Measurements from ENCODE around the gene ZNF598. TPM values are rescaled to one million over a fixed set of nuclear protein-coding genes. Genes with fewer than 3 reads are reported as not detected.

ZNF598 gene
- polyA plus RNA-seq: 0.11 and 0.16 TPM in 2 replicates

GRCh38 chr16:2009791-2010510 is at the start of gene ZNF598:
Gene ZNF598 (minus strand): TSS chr16:2009821.

GRCh38 chr16:2047330-2048115 is 37.9 kb upstream of the ZNF598 start, which contains the start of the genes NTHL1 and TSC2:
Gene NTHL1 (minus strand): TSS chr16:2047834. CDS start chr16:2047823, 11 bp downstream.
Gene TSC2 (plus strand): TSS chr16:2047985. CDS start chr16:2048616, 631 bp downstream.

DNA sequence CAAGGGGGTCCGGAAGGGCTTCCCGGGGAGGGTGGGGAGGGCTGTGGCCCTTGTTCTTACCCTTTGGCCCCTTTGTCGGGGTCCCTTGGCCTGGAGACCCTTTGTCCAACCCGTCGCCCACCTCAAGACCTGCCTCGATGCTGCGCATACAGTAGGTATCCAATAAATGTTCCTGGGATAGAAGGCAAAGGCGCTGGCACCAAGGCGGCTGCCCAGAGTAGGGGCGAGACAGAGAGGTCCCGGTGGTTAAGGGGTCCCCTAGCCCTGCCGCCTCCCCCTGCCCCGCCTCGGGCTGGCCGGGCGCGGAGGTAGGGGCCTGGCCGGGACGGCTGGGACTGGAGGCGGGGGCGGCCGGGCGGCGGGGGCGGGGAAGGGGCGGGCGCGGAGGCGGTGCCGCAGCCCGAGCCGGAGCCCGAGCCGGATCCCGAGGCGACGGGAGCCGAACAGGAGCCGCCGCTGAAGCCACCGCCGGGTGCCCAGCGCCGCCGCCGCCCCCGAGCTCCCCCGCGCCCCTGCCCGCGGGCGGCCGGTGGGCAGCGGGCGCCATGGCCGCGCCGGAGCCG is 16.9 kb upstream of the ZNF598 start, which contains the start of gene NHERF2:
Gene NHERF2, plus strand, starts transcription at position 442 of the 563 bp plus-strand sequence. Its CDS starts 104 bp downstream, at position 546.

DNA sequence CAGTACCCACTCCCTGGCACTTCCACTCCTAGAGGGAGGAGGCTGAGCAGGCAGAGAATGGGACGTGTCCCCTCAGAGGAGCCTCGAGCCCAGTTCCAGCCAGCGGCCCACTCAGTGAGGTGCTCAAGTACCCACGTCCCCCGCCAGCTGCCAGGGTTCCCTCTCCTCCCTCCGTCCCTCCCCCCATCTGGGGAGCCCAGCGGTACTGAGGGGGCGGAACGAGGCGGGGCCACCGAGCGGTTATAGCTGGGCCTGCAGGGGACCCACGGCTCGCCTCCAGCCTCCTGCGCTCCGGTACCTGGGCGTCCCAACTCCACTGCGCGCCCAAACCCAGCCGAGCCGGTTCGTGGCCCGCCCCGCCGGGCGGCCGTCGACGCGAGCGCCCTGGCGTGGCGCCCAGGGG is 9.9 kb upstream of the ZNF598 start, which contains the start of gene NPW:
Gene NPW, plus strand, starts transcription at position 268 of the 403 bp plus-strand sequence.

GRCh38 chr16:1989209-1990100 is 20.2 kb downstream of the ZNF598 start, which contains the start of gene SYNGR3:
Gene SYNGR3 (plus strand): TSS chr16:1989970. CDS start chr16:1990103, 133 bp downstream.

DNA sequence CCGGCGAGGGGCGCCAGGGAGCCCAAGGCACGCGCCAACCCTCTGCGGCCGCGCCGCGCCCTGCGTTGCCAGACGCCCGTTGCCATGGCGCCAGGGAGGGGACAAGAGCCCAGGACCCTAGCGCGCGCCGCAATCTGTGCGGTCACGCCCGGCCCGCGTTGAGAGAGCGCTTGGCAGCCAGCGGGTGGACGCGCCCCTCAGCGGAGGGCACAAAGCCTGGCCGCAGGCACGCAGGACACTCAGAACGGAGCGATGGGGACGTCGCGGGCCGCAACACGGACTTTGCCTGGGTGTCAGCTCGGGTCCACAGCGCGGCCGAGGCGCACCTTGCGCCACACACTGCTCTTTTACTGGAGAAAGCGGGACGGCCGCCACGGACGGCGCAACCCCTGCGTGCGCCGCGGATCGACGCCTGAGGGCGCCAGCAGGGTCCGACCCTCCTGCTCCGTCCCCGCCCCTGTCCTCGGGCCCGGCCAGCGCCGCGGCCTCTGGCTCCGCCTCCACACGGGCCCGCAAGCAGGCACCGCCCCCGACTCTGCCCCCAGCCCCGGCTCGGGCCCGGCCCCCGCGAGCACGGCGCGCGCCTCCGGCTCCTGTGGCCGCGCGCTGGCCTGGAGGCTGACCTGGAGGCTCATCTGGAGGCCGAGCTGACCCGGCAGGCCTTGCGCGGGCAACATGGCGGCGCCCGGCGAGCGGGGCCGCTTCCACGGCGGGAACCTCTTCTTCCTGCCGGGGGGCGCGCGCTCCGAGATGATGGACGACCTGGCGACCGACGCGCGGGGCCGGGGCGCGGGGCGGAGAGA is 25.9 kb downstream of the ZNF598 start, which contains the start of gene GFER:
Gene GFER, plus strand, starts transcription at position 650 of the 803 bp plus-strand sequence. Its CDS starts 26 bp downstream, at position 676.

DNA sequence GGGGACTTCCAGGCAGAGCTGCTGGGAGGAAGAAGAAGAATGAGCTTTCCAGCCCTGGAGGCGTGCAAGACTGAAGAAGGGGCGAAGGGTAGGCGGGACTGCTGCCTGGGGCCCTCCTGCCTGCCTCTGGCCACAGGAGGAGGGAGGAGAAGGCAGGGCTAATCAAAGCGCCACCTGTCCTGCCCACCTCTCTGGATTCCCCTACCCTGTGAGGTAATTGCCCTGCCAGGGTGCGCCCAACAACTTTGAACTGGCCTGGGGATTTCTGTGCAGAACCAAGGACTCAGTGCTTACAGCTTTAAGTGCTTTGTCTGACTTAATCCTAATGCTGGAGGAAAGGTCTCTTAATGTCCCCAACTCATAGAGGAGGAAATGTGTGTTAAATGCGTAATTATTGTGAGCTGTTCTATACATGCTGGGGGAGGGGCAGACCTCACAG is 28.2 kb downstream of the ZNF598 start, which contains the start of gene NOXO1:
Gene NOXO1, minus strand, starts transcription at position 72 of the 439 bp plus-strand sequence. CDS start 290 bp downstream, outside the sequence.

DNA sequence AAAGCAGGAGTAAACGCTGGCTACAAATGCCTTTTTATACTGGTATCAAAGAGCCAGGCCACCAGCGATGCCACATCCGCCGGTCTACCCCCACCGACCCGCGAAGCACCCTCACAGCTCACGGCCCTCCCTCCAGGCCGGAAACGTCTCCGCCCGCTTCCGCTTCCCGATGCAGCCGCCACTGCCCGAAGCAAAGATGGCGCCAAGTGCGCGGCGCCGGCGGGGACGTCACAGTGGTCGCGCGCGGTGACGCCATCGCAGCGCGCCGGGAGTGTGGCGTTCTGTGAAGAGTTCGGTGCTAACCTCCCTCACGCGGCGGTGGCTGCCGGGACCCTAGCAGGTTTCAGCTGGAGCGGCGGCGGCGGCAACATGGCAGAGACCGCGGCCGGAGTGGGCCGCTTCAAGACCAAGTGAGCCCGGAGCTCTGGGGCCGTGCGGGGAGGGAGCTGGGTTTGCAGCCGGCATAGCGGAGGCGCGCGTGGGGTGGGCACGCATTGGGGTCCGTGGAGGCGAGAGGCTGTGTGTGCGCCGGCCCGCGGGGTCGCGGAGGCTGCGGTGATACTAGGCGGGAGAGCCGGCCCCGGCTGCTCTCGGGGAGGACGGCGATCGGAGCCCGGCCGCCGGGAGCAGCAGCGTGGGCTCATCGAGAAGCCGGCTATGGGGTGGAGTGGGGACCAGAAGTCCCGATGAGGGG is 37.7 kb downstream of the ZNF598 start, which contains the start of gene TBL3:
Gene TBL3, plus strand, starts transcription at position 258 of the 694 bp plus-strand sequence. Its CDS starts 112 bp downstream, at position 370.

DNA sequence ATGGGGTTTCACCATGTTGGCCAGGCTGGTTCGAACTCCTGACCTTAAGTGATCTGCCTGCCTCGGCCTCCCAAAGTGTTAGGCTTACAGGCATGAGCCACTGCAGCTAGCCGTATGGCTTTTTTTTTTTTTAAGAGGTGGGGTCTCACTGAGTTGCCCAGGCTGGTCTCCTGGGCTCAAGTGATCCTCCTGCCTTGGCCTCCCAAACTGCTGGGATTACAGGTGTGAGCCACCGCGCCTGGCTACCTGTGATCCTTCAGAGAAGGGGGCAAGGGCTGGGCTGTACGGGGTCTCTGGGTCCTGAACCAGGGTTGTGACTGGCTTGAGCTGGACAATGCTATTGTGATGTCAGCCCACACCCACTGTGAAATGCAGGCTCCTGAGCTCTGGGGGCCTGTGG is 43.2 kb downstream of the ZNF598 start, which contains the start of gene RNF151:
Gene RNF151, plus strand, starts transcription at position 397 of the 400 bp plus-strand sequence. CDS start 26 bp downstream, outside the sequence.

DNA sequence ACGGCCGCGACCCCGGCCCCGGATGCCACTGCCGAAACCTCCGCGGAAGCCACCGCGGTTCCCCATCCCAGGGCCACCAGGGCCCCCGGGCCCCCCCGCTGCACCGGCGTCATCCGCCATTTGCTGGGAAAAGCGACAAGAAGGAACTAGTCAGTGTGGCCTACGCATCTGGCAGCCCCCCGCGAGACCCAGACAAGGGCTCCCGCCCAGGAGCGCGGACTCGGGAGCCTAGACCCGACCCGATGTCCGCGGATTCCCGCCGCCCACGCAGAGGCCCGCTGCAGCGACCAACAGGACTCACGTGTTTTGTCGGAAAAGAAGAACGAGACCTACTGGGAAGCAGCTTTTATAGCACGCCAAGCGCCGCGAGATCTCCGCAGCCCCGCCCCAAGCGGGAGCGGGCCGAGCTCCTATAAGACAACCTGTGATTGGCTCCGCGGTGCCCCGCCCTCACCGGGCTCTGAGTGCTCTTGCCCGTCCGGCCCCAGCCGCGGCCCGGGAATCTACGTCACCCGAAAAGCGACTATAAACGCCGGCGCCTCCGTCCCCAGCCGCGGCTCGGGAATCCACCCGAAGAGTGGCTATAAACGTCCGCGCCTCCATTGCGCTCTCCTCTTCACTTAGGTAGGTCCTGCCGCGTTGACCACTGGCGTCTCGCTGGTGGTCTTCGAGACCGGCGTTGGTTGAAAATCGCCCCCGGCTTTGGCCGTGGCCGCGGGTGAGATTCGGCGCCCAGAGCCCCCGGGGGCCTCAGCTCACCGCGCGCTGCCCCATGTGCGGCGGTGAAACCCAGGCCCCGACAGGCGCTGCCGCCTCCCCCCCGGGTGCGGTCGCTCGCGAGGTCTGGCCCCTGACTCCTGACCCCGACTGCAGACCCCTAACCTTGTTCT is 44.9 kb downstream of the ZNF598 start, which contains the start of gene RPS2:
Gene RPS2, minus strand, starts transcription at position 321 of the 890 bp plus-strand sequence. Its CDS starts 201 bp downstream, at position 120.

GRCh38 chr16:1959269-1960039 is 50.2 kb downstream of the ZNF598 start, which contains the start of gene NDUFB10:
Gene NDUFB10 (plus strand): TSS chr16:1959538. CDS start chr16:1959625, 87 bp downstream.

Other genes starting within 250 kb of the ZNF598 start
- 23.9 and 25.4 TPM in 2 replicates for gene NME3, start 238.3 kb downstream of the ZNF598 start, polyA plus RNA-seq
- not detected in 2 replicates for gene EME2, start 237.0 kb downstream of the ZNF598 start, polyA plus RNA-seq
- gene MRPS34, start 236.7 kb downstream of the ZNF598 start, polyA plus RNA-seq: 18.2 and 21.2 TPM in 2 replicates
- 1.1 and 4.5 TPM in 2 replicates for gene SPSB3, start 227.2 kb downstream of the ZNF598 start, polyA plus RNA-seq
- gene NUBP2, start 226.9 kb downstream of the ZNF598 start, polyA plus RNA-seq: 5.2 and 6.6 TPM in 2 replicates
- gene IGFALS, start 216.1 kb downstream of the ZNF598 start, polyA plus RNA-seq: not detected in 2 replicates
- gene HAGH, start 183.0 kb downstream of the ZNF598 start, polyA plus RNA-seq: 42.1 and 49.0 TPM in 2 replicates
- gene FAHD1, start 182.6 kb downstream of the ZNF598 start, polyA plus RNA-seq: 18.6 and 20.8 TPM in 2 replicates
- not detected in 2 replicates for gene MEIOB, start 137.7 kb downstream of the ZNF598 start, polyA plus RNA-seq
- not detected in 2 replicates for gene HS3ST6, start 91.4 kb downstream of the ZNF598 start, polyA plus RNA-seq
- 0.78 and 0.87 TPM in 2 replicates for gene MSRB1, start 66.6 kb downstream of the ZNF598 start, polyA plus RNA-seq
- not detected in 2 replicates for gene RPL3L, start 55.1 kb downstream of the ZNF598 start, polyA plus RNA-seq
- 199 and 231 TPM in 2 replicates for gene NDUFB10, start 50.3 kb downstream of the ZNF598 start, polyA plus RNA-seq
- gene RPS2, start 45.0 kb downstream of the ZNF598 start, polyA plus RNA-seq: 110 and 121 TPM in 2 replicates
- gene RNF151, start 43.0 kb downstream of the ZNF598 start, polyA plus RNA-seq: not detected in 2 replicates
- gene TBL3, start 37.8 kb downstream of the ZNF598 start, polyA plus RNA-seq: 1.8 and 5.1 TPM in 2 replicates
- not detected in 2 replicates for gene NOXO1, start 28.4 kb downstream of the ZNF598 start, polyA plus RNA-seq
- gene GFER, start 25.6 kb downstream of the ZNF598 start, polyA plus RNA-seq: 1.4 and 2.1 TPM in 2 replicates
- gene SYNGR3, start 19.9 kb downstream of the ZNF598 start, polyA plus RNA-seq: 80.6 and 82.4 TPM in 2 replicates
- gene NPW, start 10.0 kb upstream of the ZNF598 start, polyA plus RNA-seq: not detected in 2 replicates
- 1.0 and 1.3 TPM in 2 replicates for gene NHERF2, start 17.1 kb upstream of the ZNF598 start, polyA plus RNA-seq
- 8.1 and 19.5 TPM in 2 replicates for gene NTHL1, start 38.0 kb upstream of the ZNF598 start, polyA plus RNA-seq
- 31.7 and 32.6 TPM in 2 replicates for gene TSC2, start 38.2 kb upstream of the ZNF598 start, polyA plus RNA-seq
- 0.20 and 3.1 TPM in 2 replicates for gene PKD1, start 126.1 kb upstream of the ZNF598 start, polyA plus RNA-seq
- gene RAB26, start 138.8 kb upstream of the ZNF598 start, polyA plus RNA-seq: 15.1 TPM in 1 of 2 replicates, not detected in the other
- 0.74 and 1.9 TPM in 2 replicates for gene TRAF7, start 146.0 kb upstream of the ZNF598 start, polyA plus RNA-seq
- 0.04 TPM in 1 of 2 replicates, not detected in the other for gene CASKIN1, start 186.8 kb upstream of the ZNF598 start, polyA plus RNA-seq
- 1.9 and 3.1 TPM in 2 replicates for gene MLST8, start 195.6 kb upstream of the ZNF598 start, polyA plus RNA-seq
- gene BRICD5, start 201.0 kb upstream of the ZNF598 start, polyA plus RNA-seq: 0.97 TPM in 1 of 2 replicates, not detected in the other
- 4.0 and 14.8 TPM in 2 replicates for gene PGP, start 205.0 kb upstream of the ZNF598 start, polyA plus RNA-seq
- 0.77 and 3.6 TPM in 2 replicates for gene E4F1, start 213.8 kb upstream of the ZNF598 start, polyA plus RNA-seq
- not detected in 2 replicates for gene DNASE1L2, start 226.6 kb upstream of the ZNF598 start, polyA plus RNA-seq
- gene ECI1, start 241.8 kb upstream of the ZNF598 start, polyA plus RNA-seq: 2.8 and 7.7 TPM in 2 replicates